Stimulated activated CD8-positive, alpha-beta memory T cell treated with anti-CD3 and anti-CD28 coated beads, Interleukin-7, amount 100 ng/mL, for 1 hour (primary cell): ENCODE data around the gene FKBP6.
"Not testable (repeated sequence)": the region's sequence is repeated elsewhere in the genome, so short reads cannot be mapped to it uniquely, and the experiment has no call there.

Experiments
- DNase-seq, 2 donors: peaks; one replicate each; pipeline ENCODE4 v3.0.0-alpha.2; 2020; ENCODE audit warnings: low read depth in 2 of 2

FKBP6 gene

GRCh38 chr7:73324081-73324845 lies 3.7 kb upstream of the FKBP6 start:
- peak in 1 of 2 donors; percentile 14 for DNase-seq

GRCh38 chr7:73325424-73325823 lies 2.5 kb upstream of the FKBP6 start:
- not testable (repeated sequence) for DNase-seq

- not testable (repeated sequence) for DNase-seq
These were observed 512 bp upstream of the FKBP6 start for GRCh38 chr7:73327449-73327848.

- no peak for DNase-seq
These were observed 735 bp downstream of the FKBP6 start for GRCh38 chr7:73328696-73329095.

GRCh38 chr7:73329861-73330581 lies 2.1 kb downstream of the FKBP6 start:
- no peak for DNase-seq

GRCh38 chr7:73330772-73331171 lies 2.8 kb downstream of the FKBP6 start:
- no peak for DNase-seq

GRCh38 chr7:73332447-73332846 lies 4.5 kb downstream of the FKBP6 start:
- DNase-seq, result no peak

- DNase-seq, result no peak
These were observed 10.4 kb downstream of the FKBP6 start for GRCh38 chr7:73338321-73338720.

- no peak for DNase-seq
These were observed 12.6 kb downstream of the FKBP6 start for GRCh38 chr7:73340514-73340913.

GRCh38 chr7:73341877-73342276 lies 13.9 kb downstream of the FKBP6 start:
- no peak for DNase-seq

- DNase-seq, result no peak
These were observed 14.7 kb downstream of the FKBP6 start for GRCh38 chr7:73342645-73343044.

GRCh38 chr7:73343671-73344380 lies 15.9 kb downstream of the FKBP6 start:
- DNase-seq, result no peak

- DNase-seq, result no peak
These were observed 17.6 kb downstream of the FKBP6 start for GRCh38 chr7:73345538-73345937.

- DNase-seq, result no peak
These were observed 18.0 kb downstream of the FKBP6 start for GRCh38 chr7:73345951-73346350.

GRCh38 chr7:73349763-73350162 lies 21.8 kb downstream of the FKBP6 start:
- DNase-seq, result no peak

GRCh38 chr7:73350306-73351068 lies 22.5 kb downstream of the FKBP6 start:
- DNase-seq, result no peak

- no peak for DNase-seq
These were observed 23.6 kb downstream of the FKBP6 start for GRCh38 chr7:73351447-73352167.

- DNase-seq, result no peak
These were observed 24.8 kb downstream of the FKBP6 start for GRCh38 chr7:73352784-73353183.

GRCh38 chr7:73353243-73353642 lies 25.3 kb downstream of the FKBP6 start:
- DNase-seq, result no peak

GRCh38 chr7:73354196-73354595 lies 26.2 kb downstream of the FKBP6 start:
- DNase-seq, result no peak

- no peak for DNase-seq
These were observed 26.9 kb downstream of the FKBP6 start for GRCh38 chr7:73354821-73355220.
